WTC11 (cell line): ENCODE measurements around the gene CYBA. TPM values are rescaled to one million over a fixed set of nuclear protein-coding genes. Genes with fewer than 3 reads are reported as not detected.

Source experiments
- ATAC-seq: fragments of 200-7000 bp; cut with Tn5 transposase; 2 replicates; pipeline ENCODE4 v1.10.0; 2021; ENCODE audit warnings: mild to moderate bottlenecking, moderate library complexity
- CTCF ChIA-PET: fragments of 300-600 bp; sonication (Branson Sonifier 250); formaldehyde crosslinking; loops from one replicate; lab custom pipeline; 2021; ENCODE audit warnings: antibody characterized with exemption; lab: Charles Lee
- POLR2A ChIA-PET: fragments of 350-600 bp; sonication (Branson Sonifier 250); formaldehyde crosslinking; loops from one replicate; lab custom pipeline; 2021; ENCODE audit warnings: antibody characterized with exemption; lab: Charles Lee
- DNase-seq: peaks from one replicate; pipeline ENCODE4 v3.0.0; 2021; ENCODE audit warnings: low spot score
- H3K27ac Mint-ChIP-seq: 2 replicates; pipeline ENCODE4 v1.8.0; 2021; ENCODE audit warnings: mixed read lengths
- H3K27me3 Mint-ChIP-seq: 2 replicates; pipeline ENCODE4 v1.8.0; 2021; ENCODE audit warnings: low read depth, mild to moderate bottlenecking, moderate library complexity, mixed read lengths
- H3K36me3 Mint-ChIP-seq: 2 replicates; pipeline ENCODE4 v1.8.0; 2021; ENCODE audit warnings: mixed read lengths
- H3K4me1 Mint-ChIP-seq: 2 replicates; pipeline ENCODE4 v1.8.0; 2022; ENCODE audit warnings: mixed read lengths
- H3K4me3 Mint-ChIP-seq: 2 replicates; pipeline ENCODE4 v1.8.0; 2021; ENCODE audit warnings: mild to moderate bottlenecking, moderate library complexity, mixed read lengths
- H3K9me3 Mint-ChIP-seq: 2 replicates; pipeline ENCODE4 v1.8.0; 2021; ENCODE audit warnings: mixed read lengths
- ELF4 ChIP-seq: sonication (generic); formaldehyde crosslinking; IDR thresholded peaks from 2 replicates; pipeline ENCODE4 v1.8.1; 2022; ENCODE audit warnings: low read depth, mild to moderate bottlenecking, moderate library complexity, missing genetic modification reagents
- EMX1 ChIP-seq: fragments of 250-450 bp; sonication (Bioruptor Pico); IDR thresholded peaks from 2 replicates; pipeline ENCODE4 v1.8.0; 2021; ENCODE audit warnings: mild to moderate bottlenecking
- ESRRA ChIP-seq: sonication (generic); formaldehyde crosslinking; IDR thresholded peaks from 2 replicates; pipeline ENCODE4 v1.8.1; 2022; ENCODE audit warnings: mild to moderate bottlenecking, missing genetic modification reagents, borderline replicate concordance
- FOXJ3 ChIP-seq: sonication (generic); formaldehyde crosslinking; IDR thresholded peaks from 2 replicates; pipeline ENCODE4 v1.9.0; 2021; ENCODE audit warnings: missing genetic modification reagents, mild to moderate bottlenecking, borderline replicate concordance
- FOXK1 ChIP-seq: sonication (generic); formaldehyde crosslinking; IDR thresholded peaks from 2 replicates; pipeline ENCODE4 v1.8.0; 2022; ENCODE audit warnings: mild to moderate bottlenecking, moderate library complexity, missing genetic modification reagents
- GABPB1 ChIP-seq: sonication (generic); formaldehyde crosslinking; IDR thresholded peaks from 2 replicates; pipeline ENCODE4 v1.8.1; 2023; ENCODE audit warnings: mild to moderate bottlenecking, missing genetic modification reagents
- GRHL2 ChIP-seq: fragments of 250-450 bp; sonication (Bioruptor Pico); IDR thresholded peaks from 2 replicates; pipeline ENCODE4 v1.8.0; 2022; ENCODE audit warnings: mild to moderate bottlenecking, moderate library complexity; ENCODE audit not compliant: insufficient replicate concordance, severe bottlenecking
- IRF2 ChIP-seq: sonication (generic); formaldehyde crosslinking; IDR thresholded peaks from 2 replicates; pipeline ENCODE4 v1.8.0; 2022; ENCODE audit warnings: low read depth, missing genetic modification reagents, borderline replicate concordance
- KAT7 ChIP-seq: sonication (generic); formaldehyde crosslinking; IDR thresholded peaks from 2 replicates; pipeline ENCODE4 v1.8.1; 2023; ENCODE audit warnings: missing genetic modification reagents, mild to moderate bottlenecking, borderline replicate concordance
- MLX ChIP-seq: sonication (generic); formaldehyde crosslinking; IDR thresholded peaks from 2 replicates; pipeline ENCODE4 v1.8.1; 2023; ENCODE audit warnings: mild to moderate bottlenecking, missing genetic modification reagents, moderate library complexity
- MXD4 ChIP-seq: fragments of 250-450 bp; sonication (Bioruptor Pico); IDR thresholded peaks from 2 replicates; pipeline ENCODE4 v1.8.0; 2021; ENCODE audit warnings: mild to moderate bottlenecking, moderate library complexity, borderline replicate concordance
- NFATC4 ChIP-seq: fragments of 250-450 bp; sonication (Bioruptor Pico); IDR thresholded peaks from 2 replicates; pipeline ENCODE4 v1.9.0; 2021; ENCODE audit warnings: mild to moderate bottlenecking
- NR3C1 ChIP-seq: sonication (generic); formaldehyde crosslinking; conservative IDR thresholded peaks from 2 replicates; pipeline ENCODE4 v1.8.1; 2023; ENCODE audit warnings: low read depth, mild to moderate bottlenecking, missing genetic modification reagents
- RORB ChIP-seq: fragments of 250-450 bp; sonication (Bioruptor Pico); IDR thresholded peaks from 2 replicates; pipeline ENCODE4 v1.9.0; 2021; ENCODE audit warnings: mild to moderate bottlenecking
- SMAD4 ChIP-seq: sonication (generic); formaldehyde crosslinking; IDR thresholded peaks from 2 replicates; pipeline ENCODE4 v1.8.0; 2022; ENCODE audit warnings: mild to moderate bottlenecking, missing genetic modification reagents
- TEAD1 ChIP-seq: sonication (generic); formaldehyde crosslinking; IDR thresholded peaks from 2 replicates; pipeline ENCODE4 v1.8.0; 2022; ENCODE audit warnings: mild to moderate bottlenecking, missing genetic modification reagents
- ZNF121 ChIP-seq: sonication (generic); formaldehyde crosslinking; IDR thresholded peaks from 2 replicates; pipeline ENCODE4 v1.8.0; 2023; ENCODE audit warnings: missing genetic modification reagents
- ZNF138 ChIP-seq: sonication (generic); formaldehyde crosslinking; conservative IDR thresholded peaks from 2 replicates; pipeline ENCODE4 v1.8.1; 2022; ENCODE audit warnings: mild to moderate bottlenecking, moderate library complexity, missing genetic modification reagents
- ZNF232 ChIP-seq: sonication (generic); formaldehyde crosslinking; IDR thresholded peaks from 2 replicates; pipeline ENCODE4 v1.8.0; 2022; ENCODE audit warnings: mild to moderate bottlenecking, missing genetic modification reagents
- ZNF671 ChIP-seq: fragments of 250-450 bp; sonication (Bioruptor Pico); IDR thresholded peaks from 2 replicates; pipeline ENCODE4 v1.8.0; 2021; ENCODE audit warnings: mild to moderate bottlenecking
- total RNA-seq: library from RNA; stranded (reverse); gene quantifications from 3 replicates; pipeline ENCODE4 v1.2.3, GENCODE V29; 2021
- TF ChIP-seq, protein P1 (sequence below): sonication (generic); formaldehyde crosslinking; conservative IDR thresholded peaks from 2 replicates; pipeline ENCODE4 v1.8.1; 2022; ENCODE audit warnings: mild to moderate bottlenecking, missing genetic modification reagents
- TF ChIP-seq, protein P2 (sequence below): sonication (generic); formaldehyde crosslinking; IDR thresholded peaks from 2 replicates; pipeline ENCODE4 v1.8.1; 2023; ENCODE audit warnings: mild to moderate bottlenecking, missing genetic modification reagents, moderate library complexity
- TF ChIP-seq, protein P3 (sequence below): fragments of 250-450 bp; sonication (Bioruptor Pico); IDR thresholded peaks from 2 replicates; pipeline ENCODE4 v1.9.0; 2021; ENCODE audit warnings: moderate library complexity, mild to moderate bottlenecking, inconsistent platforms, borderline replicate concordance
- TF ChIP-seq, protein P4 (sequence below): sonication (generic); formaldehyde crosslinking; IDR thresholded peaks from 2 replicates; pipeline ENCODE4 v1.8.1; 2022; ENCODE audit warnings: low read depth, mild to moderate bottlenecking, moderate library complexity, missing genetic modification reagents, borderline replicate concordance
- TF ChIP-seq, protein P5 (sequence below): fragments of 200-600 bp; IDR thresholded peaks from 2 replicates; pipeline ENCODE4 v1.8.0; 2022; ENCODE audit warnings: antibody characterized with exemption

The CYBA gene
- total RNA-seq, 1 experiment from 2014 or later = 169 TPM

GRCh38 chr16:88655733-88656281, 5.0 kb upstream of the CYBA start:
- Mint-ChIP-seq H3K9me3 (no peaks in the 10 kb centered on the region), H3K27me3 (no peaks in the 10 kb centered on the region), H3K36me3 (peaks cover 11% of the 10 kb centered on the region; the same call in 1 of the 2 replicates), H3K4me1 (peaks cover 8% of the 10 kb centered on the region), H3K4me3 (no peak overlapping the region), H3K27ac (no peak overlapping the region)
- CTCF ChIA-PET = interaction anchor here (0.9 to 1.6 kb wide), 3 partner anchors 17 to 26 kb away, joined by 3 to 6 read pairs (median 3); no protein-coding TSS in a partner anchor
- DNase-seq (no peak), ATAC-seq (no peak)
- TF ChIP-seq MLX (no peak), ZNF671 (CRISPR knock-in tag) (no peak), TEAD1 (no peak), KAT7 (CRISPR knock-in tag) (no peak)
- TF ChIP-seq, protein P1, sequence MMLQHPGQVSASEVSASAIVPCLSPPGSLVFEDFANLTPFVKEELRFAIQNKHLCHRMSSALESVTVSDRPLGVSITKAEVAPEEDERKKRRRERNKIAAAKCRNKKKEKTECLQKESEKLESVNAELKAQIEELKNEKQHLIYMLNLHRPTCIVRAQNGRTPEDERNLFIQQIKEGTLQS (CRISPR knock-in tag) = no peak
- POLR2A ChIA-PET = no interaction called here

DNA sequence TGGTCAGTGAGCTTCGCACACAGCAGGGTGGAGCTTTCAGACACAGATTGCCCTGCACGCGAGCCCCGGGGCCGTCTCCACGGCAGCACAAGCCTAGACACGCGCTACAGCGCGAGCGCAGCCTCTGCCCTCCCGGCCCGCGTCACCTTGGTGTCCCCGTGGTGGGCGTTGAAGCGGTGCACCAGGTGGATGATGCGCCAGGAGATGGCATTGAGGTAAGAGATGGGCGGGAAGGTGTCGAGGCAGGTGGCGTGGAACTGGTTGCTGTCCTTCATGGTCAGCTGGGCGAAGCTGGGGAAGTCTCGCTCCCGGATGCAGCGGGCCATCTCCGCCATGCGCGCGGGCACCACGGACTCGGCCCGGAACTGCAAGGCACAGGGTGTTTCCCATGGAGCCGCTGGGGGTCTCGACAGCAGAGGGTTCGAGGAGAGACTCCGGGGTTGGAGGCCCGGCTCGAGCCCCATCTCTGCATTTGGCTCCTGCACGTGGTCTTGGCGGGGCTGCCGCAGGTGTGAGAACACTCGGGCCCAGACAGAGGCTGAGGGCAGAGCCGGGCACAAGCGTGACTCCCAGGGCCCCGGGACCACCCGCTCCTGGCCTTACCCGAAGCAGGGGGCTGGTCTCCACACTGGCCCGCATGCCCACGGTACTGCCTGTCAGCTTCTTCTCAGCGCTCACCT, 4.3 kb upstream of the CYBA start:
- no peak overlapping the region for H3K4me3 Mint-ChIP-seq
- ATAC-seq (no peak), DNase-seq (no peak)
- ChIA-PET CTCF (interaction anchor here (0.9 kb wide), 1 partner anchor 26 kb away, joined by 3 read pairs; no protein-coding TSS in a partner anchor), POLR2A (no interaction called here)
- no peak overlapping the region for H3K27ac Mint-ChIP-seq
- peaks cover 8% of the 10 kb centered on the region for H3K4me1 Mint-ChIP-seq
- H3K9me3 Mint-ChIP-seq = no peaks in the 10 kb centered on the region
- TF ChIP-seq RORB (no peak), EMX1 (CRISPR knock-in tag) (no peak), NR3C1 (CRISPR knock-in tag) (no peak), NFATC4 (no peak), MXD4 (CRISPR knock-in tag) (no peak), ZNF138 (CRISPR knock-in tag) (no peak), SMAD4 (CRISPR knock-in tag) (no peak), ZNF121 (no peak), ZNF671 (CRISPR knock-in tag) (no peak), ESRRA (CRISPR knock-in tag) (no peak), GRHL2 (no peak), FOXJ3 (no peak)
- TF ChIP-seq, protein P2, sequence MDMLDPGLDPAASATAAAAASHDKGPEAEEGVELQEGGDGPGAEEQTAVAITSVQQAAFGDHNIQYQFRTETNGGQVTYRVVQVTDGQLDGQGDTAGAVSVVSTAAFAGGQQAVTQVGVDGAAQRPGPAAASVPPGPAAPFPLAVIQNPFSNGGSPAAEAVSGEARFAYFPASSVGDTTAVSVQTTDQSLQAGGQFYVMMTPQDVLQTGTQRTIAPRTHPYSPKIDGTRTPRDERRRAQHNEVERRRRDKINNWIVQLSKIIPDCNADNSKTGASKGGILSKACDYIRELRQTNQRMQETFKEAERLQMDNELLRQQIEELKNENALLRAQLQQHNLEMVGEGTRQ (CRISPR knock-in tag) = no peak
- TF ChIP-seq, protein P3, sequence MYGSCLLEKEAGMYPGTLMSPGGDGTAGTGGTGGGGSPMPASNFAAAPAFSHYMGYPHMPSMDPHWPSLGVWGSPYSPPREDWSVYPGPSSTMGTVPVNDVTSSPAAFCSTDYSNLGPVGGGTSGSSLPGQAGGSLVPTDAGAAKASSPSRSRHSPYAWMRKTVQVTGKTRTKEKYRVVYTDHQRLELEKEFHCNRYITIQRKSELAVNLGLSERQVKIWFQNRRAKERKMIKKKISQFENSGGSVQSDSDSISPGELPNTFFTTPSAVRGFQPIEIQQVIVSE (CRISPR knock-in tag) = no peak
- peaks cover 10% of the 10 kb centered on the region; the same call in 1 of the 2 replicates for H3K36me3 Mint-ChIP-seq
- no peaks in the 10 kb centered on the region for H3K27me3 Mint-ChIP-seq

DNA sequence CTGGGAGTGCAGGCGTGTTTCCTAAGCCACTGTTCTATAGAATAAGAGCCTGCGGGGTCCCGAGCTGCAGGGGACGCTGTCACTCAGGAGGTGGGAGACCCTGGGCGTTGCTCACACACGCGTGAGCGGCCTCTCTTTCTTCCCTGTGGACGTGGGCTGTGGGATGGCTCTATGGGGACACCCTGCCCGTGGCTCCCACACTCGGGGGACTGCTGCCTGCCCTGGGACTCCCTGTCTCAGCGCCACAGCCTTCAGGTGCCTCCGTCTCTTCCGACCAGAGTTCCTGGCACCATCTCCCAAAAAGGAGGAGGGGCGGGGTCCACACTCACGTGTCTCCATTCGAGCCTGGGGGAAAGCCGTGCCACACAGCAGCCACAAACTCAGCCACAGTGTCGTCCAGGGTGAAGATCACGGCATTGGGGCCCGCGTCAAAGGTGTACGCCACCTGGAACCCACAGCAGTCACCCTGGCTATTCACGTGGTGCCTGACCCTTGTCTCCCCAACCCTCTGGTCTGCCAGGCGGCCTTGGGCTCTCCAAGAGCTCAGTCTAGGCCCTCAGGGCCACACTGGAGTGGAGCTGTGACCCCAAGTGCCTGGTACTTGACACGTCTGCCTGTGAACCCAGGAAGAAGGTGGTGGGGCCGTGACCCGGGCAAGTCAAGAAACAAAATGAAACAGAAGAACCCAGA, 3.7 kb upstream of the CYBA start:
- POLR2A ChIA-PET = no interaction called here
- H3K4me3 Mint-ChIP-seq = no peak overlapping the region
- TF ChIP-seq FOXK1 = no peak
- TF ChIP-seq, protein P4, sequence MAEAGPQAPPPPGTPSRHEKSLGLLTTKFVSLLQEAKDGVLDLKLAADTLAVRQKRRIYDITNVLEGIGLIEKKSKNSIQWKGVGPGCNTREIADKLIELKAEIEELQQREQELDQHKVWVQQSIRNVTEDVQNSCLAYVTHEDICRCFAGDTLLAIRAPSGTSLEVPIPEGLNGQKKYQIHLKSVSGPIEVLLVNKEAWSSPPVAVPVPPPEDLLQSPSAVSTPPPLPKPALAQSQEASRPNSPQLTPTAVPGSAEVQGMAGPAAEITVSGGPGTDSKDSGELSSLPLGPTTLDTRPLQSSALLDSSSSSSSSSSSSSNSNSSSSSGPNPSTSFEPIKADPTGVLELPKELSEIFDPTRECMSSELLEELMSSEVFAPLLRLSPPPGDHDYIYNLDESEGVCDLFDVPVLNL (CRISPR knock-in tag) = no peak
- TF ChIP-seq MXD4 (CRISPR knock-in tag) = no peak
- TF ChIP-seq ZNF232 (CRISPR knock-in tag) = no peak
- TF ChIP-seq GABPB1 = no peak
- TF ChIP-seq NR3C1 (CRISPR knock-in tag) = no peak
- TF ChIP-seq IRF2 (CRISPR knock-in tag) = no peak
- TF ChIP-seq SMAD4 (CRISPR knock-in tag) = no peak
- TF ChIP-seq, protein P5, sequence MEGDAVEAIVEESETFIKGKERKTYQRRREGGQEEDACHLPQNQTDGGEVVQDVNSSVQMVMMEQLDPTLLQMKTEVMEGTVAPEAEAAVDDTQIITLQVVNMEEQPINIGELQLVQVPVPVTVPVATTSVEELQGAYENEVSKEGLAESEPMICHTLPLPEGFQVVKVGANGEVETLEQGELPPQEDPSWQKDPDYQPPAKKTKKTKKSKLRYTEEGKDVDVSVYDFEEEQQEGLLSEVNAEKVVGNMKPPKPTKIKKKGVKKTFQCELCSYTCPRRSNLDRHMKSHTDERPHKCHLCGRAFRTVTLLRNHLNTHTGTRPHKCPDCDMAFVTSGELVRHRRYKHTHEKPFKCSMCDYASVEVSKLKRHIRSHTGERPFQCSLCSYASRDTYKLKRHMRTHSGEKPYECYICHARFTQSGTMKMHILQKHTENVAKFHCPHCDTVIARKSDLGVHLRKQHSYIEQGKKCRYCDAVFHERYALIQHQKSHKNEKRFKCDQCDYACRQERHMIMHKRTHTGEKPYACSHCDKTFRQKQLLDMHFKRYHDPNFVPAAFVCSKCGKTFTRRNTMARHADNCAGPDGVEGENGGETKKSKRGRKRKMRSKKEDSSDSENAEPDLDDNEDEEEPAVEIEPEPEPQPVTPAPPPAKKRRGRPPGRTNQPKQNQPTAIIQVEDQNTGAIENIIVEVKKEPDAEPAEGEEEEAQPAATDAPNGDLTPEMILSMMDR = no peak
- no peak for TF ChIP-seq ELF4

More for the DNA sequence above, 3.7 kb upstream of the CYBA start:
- no peaks in the 10 kb centered on the region for H3K9me3 Mint-ChIP-seq
- H3K27ac Mint-ChIP-seq = no peak overlapping the region
- CTCF ChIA-PET = interaction anchor here (0.8 to 0.9 kb wide), 2 partner anchors 18 to 27 kb away, joined by 3 to 5 read pairs; no protein-coding TSS in a partner anchor
- H3K36me3 Mint-ChIP-seq = peaks cover 8% of the 10 kb centered on the region; the same call in 1 of the 2 replicates
- no peaks in the 10 kb centered on the region for H3K27me3 Mint-ChIP-seq
- ATAC-seq (no peak), DNase-seq (no peak)
- peaks cover 5% of the 10 kb centered on the region for H3K4me1 Mint-ChIP-seq
